Measurements from ENCODE around the gene CACNA2D3.

CACNA2D3 gene

DNA sequence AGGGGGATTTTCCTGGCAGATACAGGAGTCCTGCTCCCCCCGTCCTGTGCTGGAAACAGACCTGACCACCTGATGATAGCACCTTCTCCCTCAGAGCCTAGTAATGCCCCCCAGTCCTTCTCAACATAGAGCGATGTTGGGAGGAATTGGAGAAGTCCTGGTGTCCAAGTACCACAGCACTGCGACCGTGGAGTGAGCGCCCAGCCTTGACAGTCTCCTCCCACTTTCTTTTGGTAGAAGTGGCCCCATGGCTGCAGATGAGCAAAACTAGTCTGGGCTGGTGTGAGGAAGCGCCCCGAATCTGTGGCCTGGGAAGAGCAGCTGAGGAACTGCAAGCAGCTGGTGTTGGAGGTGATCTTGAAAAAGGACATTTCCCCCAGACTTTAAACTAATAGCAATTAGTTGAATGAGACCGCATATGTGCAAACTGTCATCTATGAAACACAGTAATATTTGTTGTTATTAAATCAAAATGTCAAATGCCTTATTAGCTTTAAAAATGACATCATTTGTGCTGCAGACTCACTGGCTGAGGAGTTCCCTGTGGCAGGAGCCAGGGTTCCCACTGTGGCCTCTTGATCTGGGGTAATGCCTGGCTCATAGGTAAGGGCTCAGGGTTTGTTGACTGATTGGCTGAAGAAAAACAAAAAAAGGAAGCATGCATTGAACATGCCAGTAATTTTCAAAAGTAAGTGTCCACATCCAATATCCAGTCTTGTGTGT lies 121.8 kb downstream of the CACNA2D3 start:
- TF ChIP-seq, protein P1, sequence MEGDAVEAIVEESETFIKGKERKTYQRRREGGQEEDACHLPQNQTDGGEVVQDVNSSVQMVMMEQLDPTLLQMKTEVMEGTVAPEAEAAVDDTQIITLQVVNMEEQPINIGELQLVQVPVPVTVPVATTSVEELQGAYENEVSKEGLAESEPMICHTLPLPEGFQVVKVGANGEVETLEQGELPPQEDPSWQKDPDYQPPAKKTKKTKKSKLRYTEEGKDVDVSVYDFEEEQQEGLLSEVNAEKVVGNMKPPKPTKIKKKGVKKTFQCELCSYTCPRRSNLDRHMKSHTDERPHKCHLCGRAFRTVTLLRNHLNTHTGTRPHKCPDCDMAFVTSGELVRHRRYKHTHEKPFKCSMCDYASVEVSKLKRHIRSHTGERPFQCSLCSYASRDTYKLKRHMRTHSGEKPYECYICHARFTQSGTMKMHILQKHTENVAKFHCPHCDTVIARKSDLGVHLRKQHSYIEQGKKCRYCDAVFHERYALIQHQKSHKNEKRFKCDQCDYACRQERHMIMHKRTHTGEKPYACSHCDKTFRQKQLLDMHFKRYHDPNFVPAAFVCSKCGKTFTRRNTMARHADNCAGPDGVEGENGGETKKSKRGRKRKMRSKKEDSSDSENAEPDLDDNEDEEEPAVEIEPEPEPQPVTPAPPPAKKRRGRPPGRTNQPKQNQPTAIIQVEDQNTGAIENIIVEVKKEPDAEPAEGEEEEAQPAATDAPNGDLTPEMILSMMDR (IDR thresholded peaks at IDR 0.05; ENCODE audit: low read depth, low read length): no peak
- H3K9me3 ChIP-seq (ENCODE audit: severe bottlenecking): no peaks in the 10 kb centered on the region
- no peak for DNase-seq
- no peaks in the 10 kb centered on the region for H3K27me3 ChIP-seq (ENCODE audit: insufficient read depth, low read depth, severe bottlenecking)
- H3K36me3 ChIP-seq: no peaks in the 10 kb centered on the region
- H3K4me3 ChIP-seq (ENCODE audit: low read depth, low read length): no peak overlapping the region
- no peak overlapping the region for H3K27ac ChIP-seq

DNA sequence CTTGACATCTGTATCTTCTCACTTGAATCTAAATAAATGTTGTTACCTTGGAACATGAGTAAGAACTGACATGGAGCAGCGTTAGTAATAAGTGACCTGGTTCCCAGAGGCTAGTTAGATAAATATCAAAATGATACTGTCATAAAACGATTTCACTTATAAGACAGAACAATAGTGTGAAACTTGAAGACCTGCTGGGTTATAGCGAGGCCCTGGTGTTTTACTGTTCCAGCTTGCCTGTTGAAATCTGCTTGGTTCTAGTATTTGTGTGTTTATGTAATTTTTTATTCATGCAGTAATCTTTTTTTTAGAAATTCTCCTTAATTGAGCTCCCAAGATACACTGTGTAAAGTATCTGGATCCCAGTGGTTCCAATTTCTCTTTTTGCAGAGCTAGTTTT lies 129.4 kb downstream of the CACNA2D3 start:
- TF ChIP-seq, protein P1 (IDR thresholded peaks at IDR 0.05; ENCODE audit: low read depth, low read length): no peak
- Histone ChIP-seq H3K4me3 (ENCODE audit: low read depth, low read length) (no peak overlapping the region), H3K36me3 (no peaks in the 10 kb centered on the region)

DNA sequence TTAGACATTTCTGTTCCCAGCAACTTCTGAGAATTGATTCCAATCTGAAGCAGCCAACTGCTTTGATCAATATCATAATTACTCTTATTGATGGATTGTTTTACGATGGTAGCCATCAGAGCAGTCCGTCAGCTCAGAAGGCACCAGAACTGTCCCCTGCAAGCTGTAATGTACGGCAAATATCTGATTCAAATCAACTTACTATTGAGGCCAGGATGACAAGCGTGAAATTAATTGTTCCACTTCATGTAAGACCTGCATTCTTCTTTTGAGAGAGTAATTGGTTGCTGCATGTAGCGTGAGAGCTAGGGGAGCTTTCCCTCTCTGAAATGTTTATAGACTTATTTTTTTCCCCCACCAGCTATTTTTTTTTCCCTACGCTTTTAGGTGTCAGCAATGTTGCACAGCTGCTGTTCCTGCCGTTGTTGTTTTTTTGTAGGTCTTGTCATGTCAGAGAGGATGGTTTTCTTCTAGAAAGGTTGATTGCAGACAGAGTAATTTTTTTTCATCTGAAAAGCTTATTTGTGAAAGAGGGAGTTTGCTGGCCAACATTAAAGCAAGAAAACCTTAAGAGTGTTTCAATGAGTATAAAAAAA lies 134.9 kb downstream of the CACNA2D3 start:
- H3K9me3 ChIP-seq (ENCODE audit: severe bottlenecking): no peaks in the 10 kb centered on the region
- H3K4me3 ChIP-seq (ENCODE audit: low read depth, low read length): no peak overlapping the region
- TF ChIP-seq, protein P1 (IDR thresholded peaks at IDR 0.05; ENCODE audit: low read depth, low read length): no peak
- H3K27ac ChIP-seq: no peak overlapping the region
- H3K36me3 ChIP-seq: no peaks in the 10 kb centered on the region
- no peaks in the 10 kb centered on the region for H3K27me3 ChIP-seq (ENCODE audit: insufficient read depth, low read depth, severe bottlenecking)
- no peak for DNase-seq

More for the DNA sequence above, 129.4 kb downstream of the CACNA2D3 start:
- Histone ChIP-seq H3K27me3 (ENCODE audit: insufficient read depth, low read depth, severe bottlenecking) (no peaks in the 10 kb centered on the region), H3K27ac (no peak overlapping the region), H3K9me3 (ENCODE audit: severe bottlenecking) (no peaks in the 10 kb centered on the region)
- DNase-seq: no peak

DNA sequence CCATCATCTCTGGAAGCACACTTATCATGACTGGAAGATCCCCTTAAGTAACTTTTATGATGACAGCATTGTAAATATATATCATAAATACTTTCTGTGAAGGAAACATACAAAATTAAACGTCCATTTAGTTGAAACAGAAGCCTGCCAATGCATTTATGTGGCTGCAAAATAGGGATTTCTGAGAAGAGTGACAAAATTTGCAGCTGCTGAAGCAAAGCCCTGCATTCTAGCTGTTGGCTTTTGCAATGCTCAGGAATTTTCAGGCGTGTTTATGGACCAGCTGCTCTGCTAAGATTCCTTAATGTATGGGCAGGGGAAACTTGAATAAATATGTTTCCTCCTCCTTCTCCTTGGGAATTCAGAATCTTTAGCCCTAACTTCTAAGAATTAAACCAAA lies 137.3 kb downstream of the CACNA2D3 start:
- Histone ChIP-seq H3K36me3 (no peaks in the 10 kb centered on the region), H3K4me3 (ENCODE audit: low read depth, low read length) (no peak overlapping the region), H3K27ac (no peak overlapping the region), H3K27me3 (ENCODE audit: insufficient read depth, low read depth, severe bottlenecking) (no peaks in the 10 kb centered on the region), H3K9me3 (ENCODE audit: severe bottlenecking) (no peaks in the 10 kb centered on the region)
- TF ChIP-seq, protein P1 (IDR thresholded peaks at IDR 0.05; ENCODE audit: low read depth, low read length): no peak
- no peak for DNase-seq

DNA sequence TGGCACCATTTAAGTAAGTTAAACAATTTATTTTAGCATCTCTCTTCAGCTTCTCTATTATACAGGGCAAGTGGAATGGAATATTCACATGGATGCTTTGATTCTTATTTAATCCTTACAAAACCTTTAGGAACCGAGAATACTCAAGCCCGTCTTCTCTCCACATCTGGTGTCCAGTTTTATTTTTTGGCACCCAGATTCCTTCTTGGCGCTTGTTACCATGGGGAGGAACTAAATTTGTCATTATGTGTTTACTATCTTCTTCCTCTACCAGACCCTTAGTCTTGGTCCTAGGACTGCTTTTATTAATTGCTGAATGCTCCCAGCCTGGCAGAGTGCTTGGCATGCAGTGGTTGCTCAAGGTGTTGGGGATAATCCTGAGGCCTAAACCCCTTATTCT lies 138.8 kb downstream of the CACNA2D3 start:
- DNase-seq: no peak
- no peak overlapping the region for H3K4me3 ChIP-seq (ENCODE audit: low read depth, low read length)
- H3K9me3 ChIP-seq (ENCODE audit: severe bottlenecking): no peaks in the 10 kb centered on the region
- no peak overlapping the region for H3K27ac ChIP-seq
- no peaks in the 10 kb centered on the region for H3K27me3 ChIP-seq (ENCODE audit: insufficient read depth, low read depth, severe bottlenecking)
- no peaks in the 10 kb centered on the region for H3K36me3 ChIP-seq
- TF ChIP-seq, protein P1 (IDR thresholded peaks at IDR 0.05; ENCODE audit: low read depth, low read length): no peak

All from WERI-Rb-1 (cell line).